H1 (cell line): Measurements from ENCODE around the gene GRIA1. TPM values are rescaled to one million over a fixed set of nuclear protein-coding genes. Genes with fewer than 3 reads are reported as not detected.
"Not testable (repeated sequence)": the region's sequence is repeated elsewhere in the genome, so short reads cannot be mapped to it uniquely, and the experiment has no call there.

Experiments used
- CTCF ChIA-PET: fragments of 300-600 bp; sonication (Branson Sonifier 250); formaldehyde crosslinking; loops from one replicate; lab custom pipeline; 2021; ENCODE audit not compliant: partially characterized antibody; lab: Charles Lee
- POLR2A ChIA-PET: fragments of 300-600 bp; sonication (Branson Sonifier 250); formaldehyde crosslinking; loops from one replicate; lab custom pipeline; 2021; ENCODE audit warnings: inconsistent platforms; ENCODE audit not compliant: partially characterized antibody; lab: Charles Lee
- DNase-seq, 2 experiments: peaks; one replicate each; pipeline versions ENCODE4 v3.0.0 to v3.0.0-alpha.2; 2010 to 2022; ENCODE audit warnings: low spot score in 2 of 2, low read depth in 1 of 2, mixed read lengths in 1 of 2
- FAIRE-seq: peaks from 2 replicates; lab custom pipeline; 2011; peaks lifted over from hg19 to GRCh38; lab: Jason Lieb, UNC
- H2AFZ ChIP-seq: 2 replicates; pipeline ENCODE4 v1.8.1; 2012; ENCODE audit warnings: low read length, inconsistent platforms
- H2AK5ac ChIP-seq: 2 replicates; pipeline ENCODE4 v1.6.1; 2013; ENCODE audit warnings: low read depth, low read length
- H2BK120ac ChIP-seq: replicated peaks from 2 replicates; pipeline ENCODE3; 2013; ENCODE audit warnings: low read depth, low read length, inconsistent platforms
- H2BK12ac ChIP-seq: 2 replicates; pipeline ENCODE4 v1.6.1; 2013; ENCODE audit warnings: low read depth, low read length
- H2BK15ac ChIP-seq: 2 replicates; pipeline ENCODE4 v1.6.1; 2013; ENCODE audit warnings: low read length
- H2BK20ac ChIP-seq: 2 replicates; pipeline ENCODE4 v1.6.1; 2013; ENCODE audit warnings: low read length
- H2BK5ac ChIP-seq: 2 replicates; pipeline ENCODE4 v1.6.1; 2013; ENCODE audit warnings: low read depth, low read length
- H3K14ac ChIP-seq: 2 replicates; pipeline ENCODE4 v1.6.1; 2013; ENCODE audit warnings: inconsistent platforms; ENCODE audit not compliant: insufficient read length
- H3K18ac ChIP-seq: 2 replicates; pipeline ENCODE4 v1.6.1; 2013; ENCODE audit warnings: low read length; ENCODE audit errors: extremely low read depth
- H3K23ac ChIP-seq: 2 replicates; pipeline ENCODE4 v1.6.1; 2013; ENCODE audit warnings: inconsistent platforms; ENCODE audit not compliant: insufficient read length
- H3K23me2 ChIP-seq: 2 replicates; pipeline ENCODE4 v1.6.1; 2013; ENCODE audit warnings: low read depth, low read length
- H3K27ac ChIP-seq: 2 replicates; pipeline ENCODE4 v1.6.1; 2011; ENCODE audit warnings: low read depth, low read length, inconsistent platforms
- H3K27me3 ChIP-seq, 4 experiments: replicated peaks in 1 of 4; 1 replicate in 1 of 4; 2 replicates in 3 of 4; pipeline versions ENCODE4 v1.6.1 to v1.8.1; 2011 to 2013; ENCODE audit warnings: low read length in 3 of 4, mild to moderate bottlenecking in 3 of 4, inconsistent platforms in 2 of 4, mixed read lengths in 2 of 4, moderate library complexity in 1 of 4; ENCODE audit not compliant: control insufficient read depth in 3 of 4, insufficient read depth in 3 of 4; ENCODE audit errors: extremely low read depth in 1 of 4
- H3K36me3 ChIP-seq, 4 experiments: 2 replicates each; pipeline versions ENCODE4 v1.6.1 to v1.8.1; 2011 to 2013; ENCODE audit warnings: mild to moderate bottlenecking in 4 of 4, low read length in 3 of 4, moderate library complexity in 2 of 4, control low read depth in 1 of 4, inconsistent platforms in 1 of 4; ENCODE audit not compliant: insufficient read depth in 4 of 4, control insufficient read depth in 2 of 4
- H3K4ac ChIP-seq: replicated peaks from 2 replicates; pipeline ENCODE3; 2013; ENCODE audit warnings: low read length, low read depth, mixed read lengths, inconsistent platforms; ENCODE audit not compliant: insufficient read length
- H3K4me1 ChIP-seq, 4 experiments: replicated peaks in 1 of 4; 1 replicate in 1 of 4; 2 replicates in 3 of 4; pipeline versions ENCODE4 v1.6.1 to v1.8.1; 2011 to 2013; ENCODE audit warnings: low read length in 3 of 4, inconsistent platforms in 2 of 4, mixed read lengths in 1 of 4; ENCODE audit not compliant: insufficient read depth in 4 of 4, control insufficient read depth in 3 of 4
- H3K4me2 ChIP-seq, 2 experiments: 2 replicates each; pipeline versions ENCODE4 v1.6.1 to v1.8.1; 2011 to 2013; ENCODE audit warnings: low read depth in 2 of 2, low read length in 2 of 2, control low read depth in 1 of 2, inconsistent platforms in 1 of 2, mild to moderate bottlenecking in 1 of 2; ENCODE audit not compliant: insufficient read depth in 1 of 2
- H3K4me3 ChIP-seq, 4 experiments: fragments of 200-600, 300-600 bp in 1 of 4; sonication (generic), shearing (Covaris generic), sonication (Bioruptor Twin) in 1 of 4; 2 replicates each; pipeline versions ENCODE4 v1.5.1 to v1.8.1; 2011 to 2016; ENCODE audit warnings: low read length in 4 of 4, low read depth in 3 of 4, control low read depth in 2 of 4, inconsistent platforms in 2 of 4, mild to moderate bottlenecking in 2 of 4, mixed read lengths in 1 of 4, moderate library complexity in 1 of 4; ENCODE audit not compliant: insufficient read depth in 2 of 4; ENCODE audit errors: extremely low read depth in 1 of 4
- H3K56ac ChIP-seq: replicated peaks from 2 replicates; pipeline ENCODE3; 2013; ENCODE audit warnings: low read depth, mild to moderate bottlenecking, mixed read lengths, low read length, inconsistent platforms; ENCODE audit not compliant: insufficient read length
- H3K79me1 ChIP-seq: 2 replicates; pipeline ENCODE4 v1.6.1; 2013; ENCODE audit warnings: low read depth, low read length, control low read depth
- H3K79me2 ChIP-seq, 2 experiments: 2 replicates each; pipeline versions ENCODE4 v1.6.1 to v1.8.1; 2012 to 2013; ENCODE audit warnings: low read length in 2 of 2, mild to moderate bottlenecking in 2 of 2, inconsistent platforms in 1 of 2; ENCODE audit not compliant: insufficient read depth in 2 of 2, control insufficient read depth in 1 of 2
- H3K9ac ChIP-seq, 4 experiments: replicated peaks in 1 of 4; 1 replicate in 1 of 4; 2 replicates in 3 of 4; pipeline versions ENCODE4 v1.6.1 to v1.8.1; 2011 to 2013; ENCODE audit warnings: low read depth in 3 of 4, low read length in 3 of 4, control low read depth in 2 of 4, mild to moderate bottlenecking in 2 of 4, moderate library complexity in 2 of 4, inconsistent platforms in 1 of 4; ENCODE audit errors: extremely low read depth in 1 of 4
- H3K9me3 ChIP-seq, 2 experiments: 2 replicates each; pipeline versions ENCODE4 v1.6.1 to v1.8.1; 2012 to 2013; ENCODE audit warnings: mild to moderate bottlenecking in 2 of 2, moderate library complexity in 2 of 2, control low read depth in 1 of 2, inconsistent platforms in 1 of 2, low read depth in 1 of 2, low read length in 1 of 2, mixed read lengths in 1 of 2; ENCODE audit not compliant: insufficient read depth in 2 of 2
- H4K20me1 ChIP-seq, 2 experiments: replicated peaks in 1 of 2; 2 replicates each; pipeline versions ENCODE3 to v1.8.1; 2011 to 2013; ENCODE audit warnings: inconsistent platforms in 2 of 2, low read length in 2 of 2, mild to moderate bottlenecking in 1 of 2; ENCODE audit not compliant: insufficient read depth in 2 of 2, control insufficient read depth in 1 of 2
- H4K5ac ChIP-seq: 2 replicates; pipeline ENCODE4 v1.6.1; 2013; ENCODE audit warnings: low read length, low read depth, mixed read lengths, inconsistent platforms; ENCODE audit not compliant: insufficient read length
- H4K8ac ChIP-seq: 2 replicates; pipeline ENCODE4 v1.8.0; 2013; ENCODE audit warnings: mild to moderate bottlenecking, moderate library complexity, low read length, inconsistent platforms; ENCODE audit not compliant: insufficient read depth; ENCODE audit errors: extremely low read depth
- H4K91ac ChIP-seq: replicated peaks from 2 replicates; pipeline ENCODE3; 2013; ENCODE audit warnings: low read length, mixed read lengths, inconsistent platforms; ENCODE audit not compliant: insufficient read length
- WGBS, 2 experiments: shearing (Covaris generic) in 1 of 2; methylation state at CpG; one replicate each; pipeline versions ENCODE4 v1.1.6 to v1.1.7; 2013 to 2015; ENCODE audit warnings: low lambda C conversion rate in 2 of 2, mixed read lengths in 2 of 2, inconsistent platforms in 1 of 2, low coverage in 1 of 2, missing lambda C conversion rate in 1 of 2; ENCODE audit not compliant: insufficient replicate concordance in 2 of 2, insufficient coverage in 1 of 2, insufficient read length in 1 of 2; ENCODE audit errors: extremely low coverage in 1 of 2, missing lambda C conversion rate in 1 of 2; 5-methylcytosine and 5-hydroxymethylcytosine counted together
- polyA plus RNA-seq, 7 experiments: library from polyadenylated mRNA; depleted of rRNA in 3 of 7; stranded (reverse) in 5 of 7; unstranded in 2 of 7; fragments of >200 nt in 5 of 7; fragments of 200-250 nt in 2 of 7; gene quantifications; 1 replicate in 5 of 7; 2 replicates in 1 of 7; 4 replicates in 1 of 7; pipeline versions ENCODE4 v1.2.1 to v1.2.3, GENCODE V29; 2011 to 2013; ENCODE audit warnings: missing spikeins in 2 of 7, mixed read lengths in 2 of 7
- small RNA-seq: library from polyadenylated mRNA; stranded (forward); fragments of <200 nt; extraction: miRNeasy Mini kit (QIAGEN cat#:217004); gene quantifications from one replicate; pipeline ENCODE3, GENCODE V24; 2013; ENCODE audit not compliant: insufficient read depth
- total RNA-seq: library from RNA; stranded (reverse); fragmentation: NEBNext Ultra II Directional; extraction: Animal tissue kit (Norgen Biotek cat#: 25700); gene quantifications from 2 replicates; pipeline ENCODE4 v1.2.1, GENCODE V29; 2021

GRIA1 gene
- total and polyA plus RNA-seq, 2 of the 8 experiments (the other 6 are each of a cell fraction or from before 2014, with no cell fraction given): 0.97 to 2.5 TPM

GRCh38 chr5:153862906-153863305 is 372.4 kb downstream of the GRIA1 start:
- H3K36me3 ChIP-seq, H3K23me2 ChIP-seq, H3K27ac ChIP-seq, H2BK120ac ChIP-seq, H3K18ac ChIP-seq, H2AK5ac ChIP-seq, H3K9ac ChIP-seq, FAIRE-seq, H3K79me2 ChIP-seq, CTCF ChIA-PET, H3K4me3 ChIP-seq, H3K23ac ChIP-seq, H3K27me3 ChIP-seq, H3K14ac ChIP-seq, H3K79me1 ChIP-seq, H2AFZ ChIP-seq, H2BK12ac ChIP-seq, H3K56ac ChIP-seq, H3K4me1 ChIP-seq, H3K4me2 ChIP-seq, H4K5ac ChIP-seq, H2BK20ac ChIP-seq, H4K8ac ChIP-seq, H3K9me3 ChIP-seq, H2BK5ac ChIP-seq, H4K91ac ChIP-seq, H3K4ac ChIP-seq, POLR2A ChIA-PET, H4K20me1 ChIP-seq, H2BK15ac ChIP-seq: not testable (repeated sequence)
- DNase-seq: peak in 1 of 2 experiments; percentile 15
- WGBS, 2 experiments: 67% methylated on average over 5 of the region's 5 CpGs; no CpG with 5 or more reads in 1 of the 2 experiments

Small RNAs within 50 kb of the gene (small RNA-seq; reads per million reads assigned to genes)
- not detected for gene RN7SL177P
